GM18907 (cell line): ENCODE data around the gene CTSZ.
A peak's percentile ranks its signal among the peaks of the same experiment; 100 is the strongest.
"Not testable (repeated sequence)": the region's sequence is repeated elsewhere in the genome, so short reads cannot be mapped to it uniquely, and the experiment has no call there.

Experiments used
- ATAC-seq: cut with Tn5 transposase; IDR thresholded peaks from one replicate; pipeline ENCODE4 v1.9.1; 2021; ENCODE audit warnings: mild to moderate bottlenecking, moderate library complexity; ENCODE audit not compliant: unreplicated experiment

The CTSZ gene

DNA sequence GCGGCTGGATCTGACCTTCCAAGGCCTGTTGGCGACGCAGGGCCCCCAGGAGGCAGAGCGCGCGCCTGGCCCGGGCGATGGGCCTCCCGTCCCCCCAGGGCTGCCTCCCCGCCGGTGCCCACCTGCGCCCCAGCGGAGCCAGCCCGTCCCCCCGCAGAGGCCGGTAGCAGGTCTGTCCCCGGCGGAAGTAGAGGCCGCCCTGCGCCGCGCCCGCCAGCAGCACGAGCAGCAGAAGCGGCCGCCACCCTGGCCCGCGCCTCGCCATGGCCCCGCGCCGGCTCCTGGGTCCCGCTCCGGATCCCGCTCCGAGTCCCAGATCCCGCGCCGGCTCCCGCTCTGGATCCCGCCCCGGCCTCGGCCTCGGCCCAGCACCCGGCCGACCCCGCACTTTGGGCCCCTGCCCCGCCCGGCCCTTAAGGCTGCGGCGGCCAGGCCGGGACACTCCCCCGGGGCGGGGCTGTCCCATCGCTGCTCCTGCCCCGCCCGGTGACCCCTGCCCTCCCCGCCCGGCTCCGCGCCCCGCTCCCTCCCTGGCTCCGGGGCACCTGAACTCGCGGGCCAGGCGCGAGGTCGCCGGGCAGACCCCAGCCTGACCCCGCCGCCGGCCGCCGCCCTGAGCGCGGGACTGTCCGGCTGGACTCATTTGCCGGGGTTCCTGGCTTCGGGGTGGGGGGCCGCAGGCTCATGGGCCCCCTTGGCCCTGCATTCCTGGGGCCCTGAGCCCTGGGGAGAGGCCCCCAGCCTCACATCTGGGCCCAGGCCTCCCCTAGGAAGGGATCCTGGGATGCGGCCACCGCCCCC, at the start of gene CTSZ:
CTSZ (minus strand) TSS at position 391 of the 801 bp plus-strand sequence; CDS start at position 265, 126 bp downstream.
- peak; percentile 19 for ATAC-seq

DNA sequence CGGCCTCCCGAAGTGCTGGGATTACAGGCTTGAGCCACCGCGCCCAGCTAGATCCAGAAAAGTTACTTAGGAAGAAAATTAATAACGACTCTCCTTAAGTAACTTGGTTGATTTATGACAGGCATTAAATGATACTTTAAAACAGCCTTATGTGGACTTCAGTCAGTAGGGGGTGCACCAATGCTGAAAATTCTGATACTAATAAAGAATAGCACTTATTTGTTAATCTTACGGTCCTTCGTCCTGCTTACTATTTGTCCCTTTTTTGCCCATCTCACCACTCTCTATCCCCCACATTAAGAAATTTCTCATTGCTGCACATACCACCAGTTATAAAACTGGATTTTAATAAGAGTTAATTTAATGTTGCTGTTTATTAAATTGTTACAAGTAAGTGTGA, 48.2 kb upstream of the CTSZ start:
- ATAC-seq: no peak

DNA sequence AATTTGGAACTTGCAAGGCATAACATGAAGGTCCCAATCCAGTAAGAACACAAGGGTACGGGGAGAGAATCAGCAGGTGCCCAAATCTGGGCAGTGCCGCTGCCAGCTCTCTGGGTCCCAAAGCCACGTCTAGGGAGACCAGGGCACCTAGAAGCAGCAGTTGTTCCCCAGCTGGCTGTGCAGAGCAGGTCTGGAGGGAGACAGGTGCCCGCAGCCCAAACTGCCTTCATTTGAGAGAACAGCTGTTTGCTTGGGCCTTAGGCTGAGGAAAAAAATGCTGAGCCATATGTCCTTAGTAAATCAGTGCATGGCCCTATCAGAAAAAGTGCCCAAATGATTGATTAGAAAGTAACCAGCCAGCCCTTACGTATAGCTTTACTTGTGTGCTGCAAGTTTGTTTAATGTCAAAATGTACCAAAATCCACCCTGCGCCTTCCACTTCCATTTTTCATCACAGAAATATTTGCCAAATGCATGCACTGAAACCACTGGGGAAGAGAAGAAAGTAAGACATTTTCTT, 44.7 kb upstream of the CTSZ start:
- ATAC-seq: no peak

DNA sequence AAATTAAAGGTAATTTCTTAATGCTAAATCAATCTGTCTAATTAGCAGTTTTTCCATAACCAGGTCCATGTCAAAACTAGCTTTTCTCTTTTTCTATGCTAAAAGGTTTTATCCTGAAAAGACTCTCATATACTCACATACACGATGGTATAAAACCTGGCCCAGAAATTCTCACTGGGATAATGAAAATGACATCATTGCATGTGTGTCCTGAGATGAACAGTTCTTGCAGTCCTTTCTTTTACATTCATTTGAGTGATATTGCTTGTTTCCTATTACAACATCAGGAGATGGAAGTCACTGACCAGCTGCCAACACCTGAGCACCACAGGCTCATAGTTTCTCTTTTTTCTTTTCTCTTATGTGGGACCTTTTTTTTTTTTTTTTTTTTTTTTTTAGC, 43.4 kb upstream of the CTSZ start:
- no peak for ATAC-seq

DNA sequence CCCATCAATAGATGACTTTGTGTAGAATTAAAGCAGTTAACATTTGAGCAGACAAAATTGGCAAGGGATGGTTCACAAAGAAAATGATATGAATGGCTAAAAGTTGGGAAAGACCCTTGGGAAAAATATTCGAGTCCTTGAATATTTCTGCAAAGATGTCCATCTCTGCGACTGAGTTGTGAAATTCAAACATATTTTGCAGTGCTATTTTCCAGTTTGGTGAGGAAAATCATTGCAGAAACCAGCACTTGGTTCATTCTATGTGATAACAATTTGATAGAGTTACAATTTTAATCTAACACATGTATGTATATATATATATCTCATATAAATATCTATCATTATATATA, 41.6 kb upstream of the CTSZ start:
- ATAC-seq: no peak

DNA sequence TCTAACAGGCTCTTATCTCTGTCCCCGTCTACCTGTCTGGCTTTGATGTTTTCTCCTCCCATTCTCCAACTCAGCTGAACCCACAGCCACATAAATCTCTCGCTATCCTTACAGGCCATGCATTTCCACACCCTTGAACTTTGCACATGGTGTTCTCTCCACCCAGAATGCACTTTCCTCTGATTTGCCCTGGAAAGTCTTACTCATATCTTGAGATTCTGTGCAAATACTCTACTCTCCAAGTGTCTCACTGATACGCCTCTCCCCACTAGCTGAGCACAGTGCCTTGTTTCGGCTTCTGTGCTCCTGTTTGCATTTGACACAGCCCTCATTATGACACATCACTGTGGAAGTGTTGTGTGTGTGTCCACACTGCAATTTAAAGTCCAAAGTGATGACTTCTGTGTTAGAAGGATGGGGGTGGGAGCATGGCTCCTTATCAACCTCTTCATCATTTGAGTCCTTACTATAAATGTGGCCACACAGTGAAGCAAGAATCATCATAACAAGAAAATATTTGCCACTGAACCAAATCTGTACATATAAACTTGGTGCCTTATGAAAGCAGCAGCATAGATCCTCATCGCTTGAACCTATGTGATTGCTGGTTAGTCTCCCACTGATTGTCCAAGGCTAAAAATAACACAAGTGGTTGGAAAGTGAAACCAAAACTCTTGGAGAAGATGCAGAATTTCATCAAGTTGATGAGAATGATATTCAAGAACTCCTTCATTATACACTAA, 41.1 kb upstream of the CTSZ start:
- ATAC-seq: no peak

DNA sequence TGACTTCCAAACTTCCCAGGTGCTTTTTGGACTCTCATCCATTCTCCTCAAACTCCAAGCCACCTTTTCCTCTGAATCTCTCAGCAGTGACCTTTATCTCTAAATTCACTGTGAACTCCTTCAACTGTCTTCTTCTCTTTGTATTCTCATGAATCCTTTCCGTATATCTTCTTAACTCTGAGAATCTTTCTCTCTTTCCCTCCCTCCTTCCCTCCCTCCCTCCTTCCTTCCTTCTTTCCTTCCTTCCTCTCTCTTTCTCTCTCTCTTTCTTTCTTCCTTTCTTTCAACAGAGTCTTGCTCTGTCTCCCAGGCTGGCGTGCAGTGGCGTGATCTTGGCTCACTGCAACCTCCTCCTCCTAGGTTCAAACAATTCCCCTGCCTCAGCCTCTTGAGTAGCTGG, 39.8 kb upstream of the CTSZ start:
- no peak for ATAC-seq

DNA sequence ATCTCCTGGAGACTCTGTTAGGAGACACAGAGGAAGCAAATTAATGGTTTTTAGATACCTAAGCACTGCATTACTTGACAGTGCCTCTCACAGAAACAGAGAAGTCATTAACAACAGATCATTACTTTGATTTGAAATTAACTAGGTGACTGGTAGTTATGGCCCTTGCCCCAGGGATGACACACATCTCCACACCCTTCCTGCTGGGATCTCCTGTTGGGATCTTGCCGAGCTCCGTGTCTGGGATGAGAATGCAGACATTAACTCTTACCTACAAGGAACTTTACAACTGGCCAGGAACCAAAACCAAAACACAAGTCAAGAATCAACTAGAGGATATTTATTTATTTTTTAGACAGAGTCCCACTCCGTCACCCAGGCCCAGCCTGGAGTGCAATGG, 37.7 kb upstream of the CTSZ start:
- no peak for ATAC-seq

DNA sequence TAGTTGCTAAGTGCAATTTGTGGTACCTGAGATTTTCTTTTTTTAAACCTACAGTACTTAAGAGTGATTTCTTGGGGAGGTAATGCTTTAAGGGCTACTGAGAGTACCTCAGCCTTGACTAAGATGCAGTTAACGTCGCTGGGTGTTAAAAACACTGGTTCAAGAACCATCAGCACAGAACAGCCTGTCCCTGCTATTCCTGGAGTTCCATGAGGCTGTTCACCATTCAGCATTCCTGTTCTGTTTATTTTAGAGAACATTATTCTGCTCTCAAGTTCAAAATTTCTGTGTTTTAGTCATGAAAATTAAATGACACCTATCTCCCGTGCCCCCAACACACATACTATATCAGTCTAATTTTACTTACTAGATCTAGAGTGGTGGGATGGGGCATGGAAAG, 37.2 kb upstream of the CTSZ start:
- ATAC-seq: no peak

DNA sequence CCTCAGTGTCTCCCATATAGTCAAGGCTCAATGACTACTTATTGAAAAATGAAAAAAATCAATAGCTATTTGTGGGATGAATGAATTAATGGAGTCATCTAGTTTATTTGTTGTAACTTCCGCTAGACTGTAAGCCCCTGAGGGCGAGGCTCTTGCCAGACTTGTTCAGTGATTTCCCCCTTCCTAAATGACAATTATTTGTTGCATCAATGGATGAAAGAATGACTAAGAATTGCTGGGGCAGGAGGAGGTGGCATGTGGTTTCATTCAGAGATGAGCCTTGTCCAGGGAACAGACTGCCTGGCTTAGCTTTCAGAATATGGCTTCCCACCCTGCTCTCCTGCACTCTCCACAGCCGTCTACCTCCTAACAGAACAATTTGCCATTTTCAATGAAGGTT, 36.6 kb upstream of the CTSZ start:
- ATAC-seq: no peak

DNA sequence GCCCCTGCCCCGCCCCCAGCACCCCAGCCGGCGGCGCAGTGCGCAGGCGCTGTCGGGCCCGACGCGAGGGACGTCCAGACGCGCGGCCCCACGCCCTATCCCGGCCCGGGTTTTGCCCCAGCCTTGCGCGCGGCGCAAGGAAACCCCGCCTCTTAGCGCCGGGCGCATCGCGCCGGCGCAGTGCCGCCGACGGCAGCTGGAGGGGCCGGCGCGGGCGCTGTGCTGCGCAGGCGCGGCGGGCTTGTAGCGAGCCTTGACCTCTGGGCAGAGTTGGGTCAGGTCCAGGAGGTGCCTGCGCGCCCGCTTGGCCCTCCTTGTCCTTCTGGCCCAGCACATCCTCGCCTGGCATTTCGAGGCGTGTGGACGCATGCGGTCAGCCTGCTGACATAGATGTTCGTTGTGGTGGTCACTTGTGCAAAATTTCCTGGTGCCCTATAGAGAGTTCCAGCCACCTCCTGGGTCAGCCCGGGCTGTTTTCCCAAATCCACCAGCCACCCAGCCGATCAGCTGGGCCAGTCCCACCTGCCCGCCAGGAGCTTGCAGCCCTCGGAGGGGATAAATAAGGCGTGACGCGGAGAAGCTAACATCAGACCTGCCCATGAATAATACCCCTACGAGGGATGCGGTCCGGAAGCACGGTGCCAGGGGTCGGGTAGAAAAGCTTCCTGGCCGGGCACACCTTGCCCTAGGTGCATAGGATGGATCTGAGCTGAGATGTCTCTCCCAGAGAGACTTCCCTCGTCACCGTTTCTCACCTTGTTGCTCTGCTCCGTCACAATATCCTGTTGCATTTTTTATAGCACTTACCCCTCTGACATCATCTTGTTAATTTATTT, 36.0 kb upstream of the CTSZ start:
- ATAC-seq: peak; percentile 90

DNA sequence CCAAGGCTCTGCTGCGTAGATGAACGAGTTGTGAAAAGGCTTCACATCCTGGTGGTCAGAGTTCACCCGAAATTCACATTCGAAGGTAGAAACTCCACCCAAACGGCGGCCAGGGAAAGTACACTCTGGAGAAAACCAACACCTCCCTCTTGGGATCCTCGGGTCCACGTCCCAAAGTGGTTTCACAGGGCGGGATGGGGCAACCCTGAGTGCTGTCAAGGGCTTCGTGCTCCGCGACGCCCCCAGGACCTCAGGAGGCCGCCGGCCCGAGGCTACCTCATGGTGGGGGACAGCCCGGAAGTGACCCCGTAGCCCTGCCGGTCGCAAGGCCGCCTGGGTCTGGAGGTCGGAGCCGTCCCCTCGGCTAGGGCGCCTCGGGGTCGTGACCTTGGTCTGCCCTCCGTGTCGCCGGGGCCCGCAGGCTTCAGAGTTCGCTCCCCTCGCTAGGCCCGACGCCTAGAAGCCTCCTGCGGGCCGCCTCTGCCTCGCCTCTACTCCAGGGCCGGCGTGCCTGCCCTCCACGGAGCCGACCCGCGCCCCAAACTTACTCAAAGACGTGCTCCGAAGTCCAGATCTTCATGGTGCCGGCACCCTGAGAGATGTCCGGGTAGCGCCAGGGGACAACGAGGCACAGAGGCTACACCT, 35.2 kb upstream of the CTSZ start, which contains the start of gene PRELID3B:
PRELID3B (minus strand) TSS at position 636 of the 645 bp plus-strand sequence; CDS start at position 580, 56 bp downstream.
- peak; percentile 36 for ATAC-seq

DNA sequence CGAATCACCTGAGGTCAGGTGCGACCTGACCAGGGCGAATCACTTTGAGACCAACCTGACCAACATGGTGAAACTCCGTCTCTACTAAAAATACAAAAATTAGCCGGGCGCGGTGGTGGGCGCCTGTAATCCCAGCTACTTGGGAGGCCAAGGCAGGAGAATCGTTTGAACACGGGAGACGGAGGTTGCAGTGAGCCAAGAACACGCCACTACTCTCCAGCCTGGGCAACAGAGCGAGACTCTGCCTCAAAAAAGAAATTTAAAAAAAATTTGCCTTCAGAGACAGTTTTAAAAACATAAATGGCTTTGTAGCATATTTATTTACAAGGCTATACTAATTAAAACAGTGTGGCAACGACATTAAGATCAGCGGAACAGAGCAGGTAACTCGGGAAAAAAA, 34.4 kb upstream of the CTSZ start:
- not testable (repeated sequence) for ATAC-seq

DNA sequence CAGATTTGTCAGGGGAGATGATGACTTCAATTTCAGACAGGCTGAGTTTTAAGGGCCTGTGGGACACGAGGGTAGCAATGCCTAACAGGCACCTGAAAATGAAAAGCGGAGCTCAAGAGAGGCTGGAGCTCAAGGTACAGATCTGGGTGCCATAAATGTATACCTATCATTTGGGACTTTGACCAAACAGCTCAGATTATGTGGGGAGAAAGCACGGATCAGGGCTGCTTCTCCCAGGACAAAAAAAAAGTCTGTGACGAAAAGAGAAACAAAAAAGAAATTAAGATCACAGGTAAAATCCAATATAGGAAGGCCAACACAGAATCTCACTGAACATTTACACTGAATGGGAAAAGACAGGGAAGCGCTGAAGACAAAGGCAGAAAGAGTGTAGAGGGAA, 33.6 kb upstream of the CTSZ start:
- no peak for ATAC-seq

DNA sequence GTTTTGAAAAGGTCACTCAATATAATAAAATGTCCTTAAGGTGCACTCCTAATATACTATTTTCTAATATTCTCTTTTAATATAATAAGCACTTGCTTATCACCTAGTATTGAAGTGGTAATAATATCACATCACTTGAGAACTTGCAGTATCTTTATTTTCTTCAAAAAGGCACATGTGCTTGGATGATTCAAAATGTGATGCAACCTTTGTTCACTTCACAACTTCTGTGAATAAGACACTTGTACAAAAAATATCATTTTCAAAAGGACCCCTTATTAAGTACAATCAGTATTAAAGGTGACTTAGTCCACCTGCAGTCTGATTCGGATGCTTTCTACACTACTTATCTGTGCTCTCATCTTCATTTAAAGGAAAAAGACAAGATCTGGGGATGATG, 32.2 kb upstream of the CTSZ start:
- ATAC-seq: no peak

DNA sequence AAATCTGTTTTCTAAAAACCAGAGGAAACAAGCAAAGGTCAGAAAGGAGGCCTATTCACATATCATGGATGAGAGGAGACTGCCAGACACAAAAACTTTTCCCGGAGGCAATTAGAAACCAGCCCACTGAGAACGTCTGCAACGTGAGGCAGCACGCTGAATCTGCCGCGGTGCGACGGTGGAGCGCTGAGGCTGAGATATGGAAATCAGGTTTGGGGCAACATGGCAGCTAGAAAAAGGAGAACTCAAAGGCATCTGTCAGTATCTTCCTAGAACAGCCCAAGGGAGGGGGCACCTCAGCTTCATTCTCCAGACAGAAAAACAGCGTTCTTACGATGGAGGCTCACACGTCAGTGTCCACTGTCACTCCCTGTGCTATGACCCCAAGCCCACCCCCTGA, 30.3 kb upstream of the CTSZ start:
- no peak for ATAC-seq

DNA sequence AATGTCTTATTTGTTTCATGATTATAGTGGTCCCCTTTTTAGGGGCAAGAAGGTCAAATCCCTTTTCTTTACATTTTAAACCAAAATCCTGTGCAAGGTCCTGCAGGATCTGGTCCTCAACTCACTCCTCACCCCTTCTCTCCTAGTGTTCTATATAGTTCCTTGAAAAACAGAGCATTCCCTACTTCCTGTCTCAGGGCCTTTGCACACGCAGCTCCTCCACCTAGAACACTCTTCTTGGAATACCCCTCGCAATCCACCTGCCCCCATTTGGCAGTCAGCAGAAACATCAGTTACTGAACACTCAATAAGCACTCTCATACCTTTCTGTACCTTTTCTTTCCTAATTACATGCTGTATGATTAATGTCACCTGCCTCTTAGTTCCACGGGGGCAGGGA, 28.3 kb upstream of the CTSZ start:
- ATAC-seq: no peak

DNA sequence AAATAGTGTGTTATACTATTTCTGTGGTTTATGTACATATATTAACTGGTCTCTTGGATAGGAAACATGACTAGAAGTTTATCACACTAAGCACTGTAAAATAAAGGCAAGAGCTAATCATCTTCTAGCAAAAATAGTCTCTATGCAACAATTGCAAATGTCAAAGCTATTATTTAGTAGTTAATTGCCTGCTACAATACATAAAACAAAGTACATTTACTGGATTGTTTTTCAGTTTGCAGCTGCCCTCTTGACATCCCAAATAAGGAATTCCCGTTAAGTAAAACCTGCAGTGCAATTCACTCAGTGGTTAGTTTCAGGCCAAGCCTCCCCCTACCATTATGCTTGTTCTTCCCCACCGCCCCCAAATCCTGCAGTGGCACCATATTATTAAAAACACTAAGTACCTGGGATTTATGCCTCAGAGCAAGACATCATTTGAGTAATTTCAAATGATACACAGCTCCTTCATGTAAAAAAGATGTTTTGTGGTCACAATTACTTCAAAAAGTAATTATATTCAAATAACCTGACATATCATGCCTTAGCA, 26.6 kb upstream of the CTSZ start:
- no peak for ATAC-seq

DNA sequence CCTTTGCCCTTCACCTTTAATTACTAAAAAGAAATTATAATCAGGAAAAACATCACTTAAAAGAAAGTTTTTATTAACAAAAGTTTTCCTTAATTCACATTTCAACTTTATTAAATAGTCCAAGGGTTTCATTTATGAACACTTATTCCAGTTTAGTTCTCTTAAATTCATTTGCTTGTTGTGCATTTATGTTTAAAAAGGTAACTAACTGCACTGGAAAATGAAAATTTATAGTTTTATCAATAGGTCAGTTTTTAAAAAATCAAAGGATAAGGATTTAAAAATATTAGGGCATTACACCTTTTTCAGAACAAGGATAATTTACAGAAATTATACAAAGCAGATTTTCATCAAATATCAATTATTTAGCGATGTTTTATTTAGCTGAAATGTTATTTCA, 26.0 kb upstream of the CTSZ start:
- ATAC-seq: no peak

DNA sequence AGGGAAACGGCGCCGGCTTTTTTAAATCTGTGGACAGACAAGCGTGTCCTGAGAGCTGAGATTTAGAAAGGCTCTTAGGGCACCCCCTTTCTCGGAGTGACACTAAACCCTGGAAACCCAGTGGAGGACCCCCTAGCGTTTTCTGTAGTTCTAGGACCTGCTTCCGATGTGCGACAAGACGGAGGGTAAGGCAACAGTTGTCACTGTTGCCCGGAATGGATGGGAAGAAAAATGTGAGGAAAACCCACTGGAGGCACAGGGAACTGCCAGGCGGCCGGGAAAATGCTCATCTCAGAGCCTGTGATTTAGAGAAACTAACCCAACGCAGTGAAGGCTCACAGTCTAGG, 25.6 kb upstream of the CTSZ start:
- ATAC-seq: no peak
